ENCODE measurements around the gene ACOT8. TPM values are rescaled to one million over a fixed set of nuclear protein-coding genes. Genes with fewer than 3 reads are reported as not detected.
"Not testable (repeated sequence)": the region's sequence is repeated elsewhere in the genome, so short reads cannot be mapped to it uniquely, and the experiment has no call there.

ACOT8 gene
- polyA plus RNA-seq, 3 donors, result 40.9 to 52.4 (median 44.6) TPM

DNA sequence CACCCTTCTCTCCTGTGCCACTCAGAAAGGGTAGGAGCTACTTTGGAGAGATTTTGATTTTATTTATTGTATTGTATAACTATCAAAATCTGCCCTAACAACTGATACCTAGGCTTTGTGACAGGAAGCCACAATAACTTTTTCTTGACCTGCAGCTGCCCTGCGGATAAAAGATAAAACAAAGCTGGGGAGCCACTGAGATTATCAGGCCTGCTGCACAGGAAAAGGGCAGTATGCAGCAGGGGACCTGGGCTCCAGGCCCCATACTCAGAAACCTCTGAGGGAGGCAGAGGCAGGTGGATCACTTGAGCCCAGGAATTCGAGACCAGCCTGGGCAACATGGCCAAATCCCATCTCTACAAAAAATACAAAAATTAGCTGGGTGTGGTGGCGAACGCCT lies 24.6 kb downstream of the ACOT8 start:
- TF ChIP-seq, protein P1, sequence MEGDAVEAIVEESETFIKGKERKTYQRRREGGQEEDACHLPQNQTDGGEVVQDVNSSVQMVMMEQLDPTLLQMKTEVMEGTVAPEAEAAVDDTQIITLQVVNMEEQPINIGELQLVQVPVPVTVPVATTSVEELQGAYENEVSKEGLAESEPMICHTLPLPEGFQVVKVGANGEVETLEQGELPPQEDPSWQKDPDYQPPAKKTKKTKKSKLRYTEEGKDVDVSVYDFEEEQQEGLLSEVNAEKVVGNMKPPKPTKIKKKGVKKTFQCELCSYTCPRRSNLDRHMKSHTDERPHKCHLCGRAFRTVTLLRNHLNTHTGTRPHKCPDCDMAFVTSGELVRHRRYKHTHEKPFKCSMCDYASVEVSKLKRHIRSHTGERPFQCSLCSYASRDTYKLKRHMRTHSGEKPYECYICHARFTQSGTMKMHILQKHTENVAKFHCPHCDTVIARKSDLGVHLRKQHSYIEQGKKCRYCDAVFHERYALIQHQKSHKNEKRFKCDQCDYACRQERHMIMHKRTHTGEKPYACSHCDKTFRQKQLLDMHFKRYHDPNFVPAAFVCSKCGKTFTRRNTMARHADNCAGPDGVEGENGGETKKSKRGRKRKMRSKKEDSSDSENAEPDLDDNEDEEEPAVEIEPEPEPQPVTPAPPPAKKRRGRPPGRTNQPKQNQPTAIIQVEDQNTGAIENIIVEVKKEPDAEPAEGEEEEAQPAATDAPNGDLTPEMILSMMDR (IDR thresholded peaks at IDR 0.05), result no peak
- peak overlapping the region in 1 of 3 experiments; percentile 84 for H3K4me3 ChIP-seq (replicated peaks in 1 of 3; ENCODE audit: low read depth in 2 of 3, low read length in 3 of 3)
- 88% methylated on average over 1 of the region's 4 CpGs for WGBS (ENCODE audit: insufficient coverage)
- peaks cover 49 to 58% of the 10 kb centered on the region in 2 donors for H3K4me1 ChIP-seq (ENCODE audit: control insufficient read depth in 1 of 2, insufficient read depth in 2 of 2, low read length in 2 of 2)
- H3K9ac ChIP-seq (ENCODE audit: insufficient read depth, low read length, poor library complexity, severe bottlenecking), result no peak overlapping the region
- no peaks in the 10 kb centered on the region for H3K27me3 ChIP-seq (ENCODE audit: control insufficient read depth in 2 of 2, insufficient read depth in 2 of 2, low read length in 2 of 2)
- H3K79me2 ChIP-seq (ENCODE audit: insufficient read depth, low read length), result peaks cover 14% of the 10 kb centered on the region
- no peak for DNase-seq
- Mint-ChIP-seq H3K4me1 (peaks cover 56% of the 10 kb centered on the region), H3K27me3 (ENCODE audit: low read depth in 3 of 3) (no peaks in the 10 kb centered on the region), H3K4me3 (peak overlapping the region; percentile 80 to 87), H3K9me3 (peaks cover 0 to 1% (median 0%) of the 10 kb centered on the region in 7 donors), H3K27ac (peak overlapping the region; percentile 88 to 97 (median 95)), H3K36me3 (peaks cover 9 to 20% of the 10 kb centered on the region in 2 donors)
- H3K36me3 ChIP-seq (replicated peaks in 1 of 2; ENCODE audit: control insufficient read depth in 1 of 2, insufficient read depth in 2 of 2, low read length in 2 of 2), result peaks cover 0 to 12% of the 10 kb centered on the region in 2 donors
- H3K27ac ChIP-seq (ENCODE audit: low read depth in 1 of 2, low read length in 2 of 2), result peak overlapping the region; percentile 82 to 95
- H3K9me3 ChIP-seq (replicated peaks in 1 of 2; ENCODE audit: control insufficient read depth in 1 of 2, insufficient read depth in 1 of 2, low read length in 2 of 2), result no peaks in the 10 kb centered on the region
- intact Hi-C loops (cut with micrococcal nuclease), result no loop called here
- H4K20me1 ChIP-seq (ENCODE audit: insufficient read depth, low read length), result peaks cover 3% of the 10 kb centered on the region
- no peak overlapping the region for H2AFZ ChIP-seq (ENCODE audit: insufficient read depth, low read depth, low read length, poor library complexity, severe bottlenecking)
- H3K4me2 ChIP-seq (replicated peaks; ENCODE audit: extremely low read depth, low read length, poor library complexity, severe bottlenecking), result peak overlapping the region; percentile 92

DNA sequence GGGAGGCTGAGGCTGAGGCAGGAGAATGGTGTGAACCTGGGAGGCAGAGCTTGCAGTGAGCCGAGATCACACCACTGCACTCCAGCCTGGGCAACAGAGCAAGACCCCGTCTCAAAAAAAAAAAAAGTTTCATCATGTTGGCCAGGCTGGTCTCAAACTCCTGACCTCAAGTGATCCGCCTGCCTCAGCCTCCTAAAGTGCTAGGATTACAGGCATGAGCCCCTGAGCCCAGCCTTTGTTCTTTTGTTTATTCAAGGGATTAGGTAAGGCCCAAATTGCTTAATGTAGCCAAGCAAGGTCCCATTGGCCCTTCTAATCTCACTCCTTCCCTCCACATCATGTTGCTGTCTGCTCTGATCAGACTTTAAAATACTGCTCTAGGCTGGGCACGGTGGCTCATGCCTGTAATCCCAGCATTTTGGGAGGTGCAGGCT lies 27.5 kb downstream of the ACOT8 start:
- H2AFZ ChIP-seq (ENCODE audit: insufficient read depth, low read depth, low read length, poor library complexity, severe bottlenecking); H4K20me1 ChIP-seq (ENCODE audit: insufficient read depth, low read length); H3K4me3 ChIP-seq (replicated peaks in 1 of 3; ENCODE audit: low read depth in 2 of 3, low read length in 3 of 3); DNase-seq; H3K9ac ChIP-seq (ENCODE audit: insufficient read depth, low read length, poor library complexity, severe bottlenecking); H3K4me3 Mint-ChIP-seq; H3K79me2 ChIP-seq (ENCODE audit: insufficient read depth, low read length); H3K9me3 ChIP-seq (replicated peaks in 1 of 2; ENCODE audit: control insufficient read depth in 1 of 2, insufficient read depth in 1 of 2, low read length in 2 of 2); H3K36me3 Mint-ChIP-seq; H3K27ac ChIP-seq (ENCODE audit: low read depth in 1 of 2, low read length in 2 of 2); H3K27me3 ChIP-seq (ENCODE audit: control insufficient read depth in 2 of 2, insufficient read depth in 2 of 2, low read length in 2 of 2); H3K4me2 ChIP-seq (replicated peaks; ENCODE audit: extremely low read depth, low read length, poor library complexity, severe bottlenecking); intact Hi-C loops (cut with micrococcal nuclease); H3K27ac Mint-ChIP-seq; H3K9me3 Mint-ChIP-seq; H3K36me3 ChIP-seq (replicated peaks in 1 of 2; ENCODE audit: control insufficient read depth in 1 of 2, insufficient read depth in 2 of 2, low read length in 2 of 2): not testable (repeated sequence)
- Mint-ChIP-seq H3K27me3 (ENCODE audit: low read depth in 3 of 3) (peaks cover 8 to 10% (median 9%) of the 10 kb centered on the region in 3 donors), H3K4me1 (peaks cover 39% of the 10 kb centered on the region)
- H3K4me1 ChIP-seq (ENCODE audit: control insufficient read depth in 1 of 2, insufficient read depth in 2 of 2, low read length in 2 of 2), result peaks cover 31 to 39% of the 10 kb centered on the region in 2 donors
- 93% methylated on average over 2 of the region's 4 CpGs for WGBS (ENCODE audit: insufficient coverage)

Data from CD14-positive monocyte (primary cell).